ENCODE results near the gene IDS. TPM values are rescaled to one million over a fixed set of nuclear protein-coding genes. Genes with fewer than 3 reads are reported as not detected.
"Not testable (repeated sequence)": the region's sequence is repeated elsewhere in the genome, so short reads cannot be mapped to it uniquely, and the experiment has no call there.

IDS gene
- total and polyA plus RNA-seq, 4 donors: 114 to 134 (median 123) TPM

GRCh38 chrX:149488008-149488407, 17.1 kb downstream of the IDS start:
- intact Hi-C loops (cut with DNase I); H3K4me3 ChIP-seq (ENCODE audit: low read length in 2 of 2); ATAC-seq (ENCODE audit: low FRiP score); DNase-seq; H3K36me3 ChIP-seq (ENCODE audit: control insufficient read depth in 1 of 2, insufficient read depth in 2 of 2, low read length in 1 of 2); H3K27me3 ChIP-seq (ENCODE audit: control insufficient read depth in 1 of 2, insufficient read depth in 2 of 2, low read length in 1 of 2); H3K9me3 ChIP-seq (ENCODE audit: control insufficient read depth, low read length); H3K4me1 ChIP-seq (ENCODE audit: control insufficient read depth in 1 of 2, insufficient read depth in 2 of 2, low read length in 2 of 2); H3K27ac ChIP-seq (ENCODE audit: low read depth in 1 of 2, low read length in 2 of 2): not testable (repeated sequence)
- 84% methylated on average over 6 of the region's 9 CpGs; no CpG with 5 or more reads in 1 of the 2 donors for WGBS, 2 donors

GRCh38 chrX:149487292-149487691, 17.8 kb downstream of the IDS start:
- 64 to 71% methylated on average over 6 of the region's 6 CpGs for WGBS, 2 donors
- H3K27ac ChIP-seq (ENCODE audit: low read depth in 1 of 2, low read length in 2 of 2): no peak overlapping the region
- no peaks in the 10 kb centered on the region for H3K9me3 ChIP-seq (ENCODE audit: control insufficient read depth, low read length)
- H3K4me3 ChIP-seq (ENCODE audit: low read length in 2 of 2): no peak overlapping the region
- no peak for DNase-seq
- no peaks in the 10 kb centered on the region for H3K4me1 ChIP-seq (ENCODE audit: control insufficient read depth in 1 of 2, insufficient read depth in 2 of 2, low read length in 2 of 2)
- H3K27me3 ChIP-seq (ENCODE audit: control insufficient read depth in 1 of 2, insufficient read depth in 2 of 2, low read length in 1 of 2): no peaks in the 10 kb centered on the region
- ATAC-seq (ENCODE audit: low FRiP score): no peak
- H3K36me3 ChIP-seq (ENCODE audit: control insufficient read depth in 1 of 2, insufficient read depth in 2 of 2, low read length in 1 of 2): peaks cover 0 to 6% of the 10 kb centered on the region in 2 donors
- intact Hi-C loops (cut with DNase I): no loop called here

GRCh38 chrX:149476513-149476912, 28.6 kb downstream of the IDS start:
- Histone ChIP-seq H3K4me1 (ENCODE audit: control insufficient read depth in 1 of 2, insufficient read depth in 2 of 2, low read length in 2 of 2) (no peaks in the 10 kb centered on the region), H3K4me3 (ENCODE audit: low read length in 2 of 2) (no peak overlapping the region), H3K27ac (ENCODE audit: low read depth in 1 of 2, low read length in 2 of 2) (no peak overlapping the region), H3K36me3 (ENCODE audit: control insufficient read depth in 1 of 2, insufficient read depth in 2 of 2, low read length in 1 of 2) (peaks cover 0 to 7% of the 10 kb centered on the region in 2 donors), H3K9me3 (ENCODE audit: control insufficient read depth, low read length) (no peaks in the 10 kb centered on the region), H3K27me3 (ENCODE audit: control insufficient read depth in 1 of 2, insufficient read depth in 2 of 2, low read length in 1 of 2) (no peaks in the 10 kb centered on the region)
- WGBS, 2 donors: 70 to 99% methylated on average over 2 of the region's 2 CpGs
- ATAC-seq (ENCODE audit: low FRiP score) (no peak), DNase-seq (no peak)
- intact Hi-C loops (cut with DNase I): no loop called here

GRCh38 chrX:149473966-149474365, 31.1 kb downstream of the IDS start:
- Histone ChIP-seq H3K4me1 (ENCODE audit: control insufficient read depth in 1 of 2, insufficient read depth in 2 of 2, low read length in 2 of 2) (no peaks in the 10 kb centered on the region), H3K27me3 (ENCODE audit: control insufficient read depth in 1 of 2, insufficient read depth in 2 of 2, low read length in 1 of 2) (no peaks in the 10 kb centered on the region), H3K4me3 (ENCODE audit: low read length in 2 of 2) (no peak overlapping the region), H3K9me3 (ENCODE audit: control insufficient read depth, low read length) (no peaks in the 10 kb centered on the region), H3K36me3 (ENCODE audit: control insufficient read depth in 1 of 2, insufficient read depth in 2 of 2, low read length in 1 of 2) (no peaks in the 10 kb centered on the region), H3K27ac (ENCODE audit: low read depth in 1 of 2, low read length in 2 of 2) (no peak overlapping the region)
- DNase-seq (no peak), ATAC-seq (ENCODE audit: low FRiP score) (no peak)
- WGBS, 2 donors: 9 to 17% methylated on average over 1 of the region's 1 CpG
- intact Hi-C loops (cut with DNase I): no loop called here

- DNase-seq: no peak
- H3K4me3 ChIP-seq (ENCODE audit: low read length in 2 of 2): no peak overlapping the region
- no peaks in the 10 kb centered on the region for H3K36me3 ChIP-seq (ENCODE audit: control insufficient read depth in 1 of 2, insufficient read depth in 2 of 2, low read length in 1 of 2)
- intact Hi-C loops (cut with DNase I): no loop called here
- no peak for ATAC-seq (ENCODE audit: low FRiP score)
- H3K9me3 ChIP-seq (ENCODE audit: control insufficient read depth, low read length): no peaks in the 10 kb centered on the region
- no peaks in the 10 kb centered on the region for H3K27me3 ChIP-seq (ENCODE audit: control insufficient read depth in 1 of 2, insufficient read depth in 2 of 2, low read length in 1 of 2)
- H3K4me1 ChIP-seq (ENCODE audit: control insufficient read depth in 1 of 2, insufficient read depth in 2 of 2, low read length in 2 of 2): no peaks in the 10 kb centered on the region
- WGBS, 2 donors: 69 to 98% methylated on average over 1 of the region's 1 CpG
- no peak overlapping the region for H3K27ac ChIP-seq (ENCODE audit: low read depth in 1 of 2, low read length in 2 of 2)
Measured at GRCh38 chrX:149473092-149473491, 32.0 kb downstream of the IDS start.

- H3K4me3 ChIP-seq (ENCODE audit: low read length in 2 of 2): no peak overlapping the region
- no peaks in the 10 kb centered on the region for H3K4me1 ChIP-seq (ENCODE audit: control insufficient read depth in 1 of 2, insufficient read depth in 2 of 2, low read length in 2 of 2)
- no peaks in the 10 kb centered on the region for H3K27me3 ChIP-seq (ENCODE audit: control insufficient read depth in 1 of 2, insufficient read depth in 2 of 2, low read length in 1 of 2)
- DNase-seq (no peak), ATAC-seq (ENCODE audit: low FRiP score) (no peak)
- no peaks in the 10 kb centered on the region for H3K9me3 ChIP-seq (ENCODE audit: control insufficient read depth, low read length)
- no peak overlapping the region for H3K27ac ChIP-seq (ENCODE audit: low read depth in 1 of 2, low read length in 2 of 2)
- no peaks in the 10 kb centered on the region for H3K36me3 ChIP-seq (ENCODE audit: control insufficient read depth in 1 of 2, insufficient read depth in 2 of 2, low read length in 1 of 2)
- intact Hi-C loops (cut with DNase I): no loop called here
Measured at GRCh38 chrX:149472625-149473024, 32.5 kb downstream of the IDS start.

- DNase-seq (no peak), ATAC-seq (ENCODE audit: low FRiP score) (no peak)
- Histone ChIP-seq H3K4me1 (ENCODE audit: control insufficient read depth in 1 of 2, insufficient read depth in 2 of 2, low read length in 2 of 2) (no peaks in the 10 kb centered on the region), H3K27ac (ENCODE audit: low read depth in 1 of 2, low read length in 2 of 2) (no peak overlapping the region), H3K4me3 (ENCODE audit: low read length in 2 of 2) (no peak overlapping the region), H3K9me3 (ENCODE audit: control insufficient read depth, low read length) (no peaks in the 10 kb centered on the region), H3K36me3 (ENCODE audit: control insufficient read depth in 1 of 2, insufficient read depth in 2 of 2, low read length in 1 of 2) (no peaks in the 10 kb centered on the region), H3K27me3 (ENCODE audit: control insufficient read depth in 1 of 2, insufficient read depth in 2 of 2, low read length in 1 of 2) (no peaks in the 10 kb centered on the region)
- WGBS, 2 donors: 73 to 93% methylated on average over 8 of the region's 8 CpGs
- intact Hi-C loops (cut with DNase I): no loop called here
Measured at GRCh38 chrX:149471397-149471796, 33.7 kb downstream of the IDS start.

GRCh38 chrX:149470955-149471354, 34.2 kb downstream of the IDS start:
- peak; percentile 90 for ATAC-seq (ENCODE audit: low FRiP score)
- intact Hi-C loops (cut with DNase I): no loop called here
- no peaks in the 10 kb centered on the region for H3K36me3 ChIP-seq (ENCODE audit: control insufficient read depth in 1 of 2, insufficient read depth in 2 of 2, low read length in 1 of 2)
- H3K4me1 ChIP-seq (ENCODE audit: control insufficient read depth in 1 of 2, insufficient read depth in 2 of 2, low read length in 2 of 2): no peaks in the 10 kb centered on the region
- peak; percentile 78 to 92 for DNase-seq
- H3K4me3 ChIP-seq (ENCODE audit: low read length in 2 of 2): no peak overlapping the region
- no peak overlapping the region for H3K27ac ChIP-seq (ENCODE audit: low read depth in 1 of 2, low read length in 2 of 2)
- H3K27me3 ChIP-seq (ENCODE audit: control insufficient read depth in 1 of 2, insufficient read depth in 2 of 2, low read length in 1 of 2): no peaks in the 10 kb centered on the region
- no peaks in the 10 kb centered on the region for H3K9me3 ChIP-seq (ENCODE audit: control insufficient read depth, low read length)
- WGBS, 2 donors: 2 to 14% methylated on average over 23 of the region's 23 CpGs

GRCh38 chrX:149469406-149469805, 35.7 kb downstream of the IDS start:
- no peak overlapping the region for H3K4me3 ChIP-seq (ENCODE audit: low read length in 2 of 2)
- WGBS, 2 donors: 77 to 87% methylated on average over 5 of the region's 5 CpGs
- no peaks in the 10 kb centered on the region for H3K4me1 ChIP-seq (ENCODE audit: control insufficient read depth in 1 of 2, insufficient read depth in 2 of 2, low read length in 2 of 2)
- H3K36me3 ChIP-seq (ENCODE audit: control insufficient read depth in 1 of 2, insufficient read depth in 2 of 2, low read length in 1 of 2): no peaks in the 10 kb centered on the region
- H3K9me3 ChIP-seq (ENCODE audit: control insufficient read depth, low read length): no peaks in the 10 kb centered on the region
- H3K27ac ChIP-seq (ENCODE audit: low read depth in 1 of 2, low read length in 2 of 2): no peak overlapping the region
- intact Hi-C loops (cut with DNase I): no loop called here
- ATAC-seq (ENCODE audit: low FRiP score) (no peak), DNase-seq (no peak)
- no peaks in the 10 kb centered on the region for H3K27me3 ChIP-seq (ENCODE audit: control insufficient read depth in 1 of 2, insufficient read depth in 2 of 2, low read length in 1 of 2)
